Measurements from ENCODE around the gene ZSWIM1.
"Not testable (repeated sequence)": the region's sequence is repeated elsewhere in the genome, so short reads cannot be mapped to it uniquely, and the experiment has no call there.

Gene ZSWIM1

DNA sequence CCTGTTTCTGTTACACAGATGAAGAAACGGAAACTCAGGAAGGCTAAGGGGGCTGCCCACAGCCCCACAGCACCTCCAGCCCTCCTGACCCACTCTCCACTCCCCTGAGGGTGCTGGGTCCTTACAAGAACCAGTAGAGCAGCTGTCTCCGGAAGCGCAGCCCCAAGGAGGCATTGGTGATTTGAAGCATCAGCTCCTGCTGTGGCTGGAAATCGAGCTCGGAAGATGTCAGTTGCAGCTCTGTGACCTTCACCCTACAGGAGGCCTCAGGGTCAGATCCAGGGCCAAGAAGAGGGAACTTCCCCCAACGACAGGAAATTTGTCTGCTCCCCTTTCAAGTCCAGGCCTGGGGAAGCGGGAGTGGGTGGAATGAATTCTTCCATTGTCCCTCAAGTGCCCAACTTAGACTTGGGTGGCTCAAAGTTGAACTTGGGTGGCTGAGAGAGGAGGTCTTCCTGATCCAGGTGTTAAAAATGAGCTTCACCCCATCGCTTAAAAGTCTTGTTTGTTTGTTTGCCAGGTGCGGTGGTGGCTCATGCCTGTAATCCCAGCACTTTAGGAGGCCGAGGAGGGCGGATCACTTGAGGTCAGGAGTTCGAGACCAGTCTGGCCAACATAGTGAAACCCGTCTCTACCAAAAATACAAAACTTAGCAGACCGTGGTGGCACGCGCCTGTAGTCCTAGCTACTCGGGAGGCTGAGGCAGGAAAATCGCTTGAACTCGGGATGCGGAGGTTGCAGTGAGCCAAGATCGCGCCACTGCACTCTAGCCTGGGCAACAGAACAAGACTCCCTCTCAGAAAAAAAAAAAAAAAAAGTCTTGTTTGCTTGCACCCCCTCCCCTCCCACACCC lies 29.0 kb downstream of the ZSWIM1 start:
- no peak for DNase-seq (ENCODE audit: low read depth)

DNA sequence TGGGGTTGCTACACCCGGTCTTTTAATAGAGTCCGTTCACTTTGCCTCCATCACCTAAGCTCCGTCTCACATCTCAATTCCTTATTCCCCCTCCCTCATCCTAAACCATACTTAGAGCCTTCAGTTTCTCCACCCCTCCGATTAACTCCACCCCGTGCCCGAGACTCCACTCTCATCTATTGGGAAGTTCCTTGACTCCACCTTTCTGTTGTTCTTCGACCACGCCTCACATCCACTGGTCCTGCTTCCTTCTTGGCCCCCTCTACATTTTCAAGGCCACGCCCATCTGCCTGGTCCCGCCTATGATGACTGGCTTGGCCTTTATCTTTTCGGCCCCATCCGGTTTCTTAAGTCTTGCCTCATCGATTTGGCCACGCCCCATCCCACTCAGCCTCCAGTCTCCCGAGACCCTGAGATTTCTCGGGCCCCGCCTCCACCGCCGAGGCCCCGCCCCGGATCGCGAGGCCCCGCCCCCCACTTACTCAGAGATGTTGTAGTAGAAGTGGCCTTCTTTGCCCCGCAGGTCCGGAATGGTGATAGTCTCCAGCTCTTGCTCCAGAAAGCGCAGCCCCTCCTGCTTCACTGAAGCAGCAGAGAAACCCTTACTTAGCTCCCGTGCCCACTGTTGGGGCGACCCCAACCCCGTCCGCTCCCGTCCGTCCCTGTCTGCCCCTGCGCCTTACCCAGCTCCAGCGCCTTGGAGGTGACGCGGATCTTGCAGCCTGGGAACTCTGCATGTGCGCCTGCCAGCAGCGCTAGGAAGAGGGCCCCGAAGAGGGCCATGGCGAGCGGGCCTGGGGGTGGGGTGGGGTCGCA lies 29.9 kb downstream of the ZSWIM1 start:
- DNase-seq (ENCODE audit: low read depth): peak; percentile 95

DNA sequence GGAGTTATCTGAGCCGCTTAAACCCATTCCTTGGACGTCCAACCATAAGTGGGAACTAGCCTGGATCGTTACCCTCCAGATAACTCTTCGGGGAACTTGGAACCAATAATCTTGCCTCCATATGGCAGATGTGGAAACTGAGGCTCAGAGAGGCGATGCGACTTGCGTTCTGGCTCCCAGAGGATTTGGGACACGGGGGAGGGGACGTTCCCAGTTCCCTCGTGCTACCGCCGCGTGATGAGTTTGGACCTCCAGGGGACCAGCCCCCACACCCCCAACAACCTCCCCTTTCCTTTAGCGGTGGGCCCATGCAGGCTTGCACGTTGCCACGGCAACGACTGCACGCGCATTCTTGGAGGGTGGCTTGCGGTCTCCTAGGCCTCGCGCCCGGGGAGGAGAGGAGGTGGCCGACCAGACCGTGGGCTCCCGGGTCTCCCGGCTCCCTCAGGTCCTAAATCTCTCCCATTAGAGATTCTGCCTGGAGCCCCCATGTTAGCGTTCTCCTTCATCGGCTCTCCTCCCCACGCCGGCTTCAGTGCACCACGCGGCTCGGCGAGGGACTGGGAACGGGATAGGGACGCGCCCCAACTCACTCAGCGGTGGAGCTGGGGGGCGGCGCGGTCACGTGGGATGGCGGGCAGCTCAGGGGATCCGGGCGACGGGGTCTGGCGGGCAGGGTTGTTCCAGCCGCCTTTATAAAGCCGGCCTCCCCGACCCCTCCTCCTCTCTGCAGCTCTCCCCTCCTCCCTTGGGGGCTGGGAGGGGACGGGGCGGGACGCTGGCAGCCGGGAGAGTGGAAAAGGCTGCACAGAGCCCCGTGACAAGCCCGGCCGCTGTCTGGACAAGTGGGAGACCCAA lies 30.7 kb downstream of the ZSWIM1 start, which contains the start of gene PLTP:
PLTP (minus strand) TSS at position 670 of the 858 bp plus-strand sequence. CDS start 703 bp downstream, outside the sequence.
- DNase-seq (ENCODE audit: low read depth): no peak

DNA sequence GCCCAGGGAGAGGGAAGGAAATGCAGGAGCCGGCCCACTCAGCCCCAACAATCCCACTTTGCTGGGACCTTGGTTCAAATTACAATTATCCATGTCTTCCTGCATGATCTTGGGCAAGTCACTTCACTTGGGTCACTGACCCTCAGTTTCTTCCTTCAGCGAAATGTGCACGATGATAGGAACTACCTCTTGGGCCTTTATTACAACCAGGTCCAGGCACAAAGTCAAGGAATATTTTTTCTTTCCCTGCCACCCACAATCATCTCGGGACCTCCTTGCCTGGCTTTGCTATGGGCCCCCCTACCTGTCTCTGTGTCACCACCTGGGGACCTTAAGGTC lies 31.3 kb downstream of the ZSWIM1 start:
- no peak for DNase-seq (ENCODE audit: low read depth)

DNA sequence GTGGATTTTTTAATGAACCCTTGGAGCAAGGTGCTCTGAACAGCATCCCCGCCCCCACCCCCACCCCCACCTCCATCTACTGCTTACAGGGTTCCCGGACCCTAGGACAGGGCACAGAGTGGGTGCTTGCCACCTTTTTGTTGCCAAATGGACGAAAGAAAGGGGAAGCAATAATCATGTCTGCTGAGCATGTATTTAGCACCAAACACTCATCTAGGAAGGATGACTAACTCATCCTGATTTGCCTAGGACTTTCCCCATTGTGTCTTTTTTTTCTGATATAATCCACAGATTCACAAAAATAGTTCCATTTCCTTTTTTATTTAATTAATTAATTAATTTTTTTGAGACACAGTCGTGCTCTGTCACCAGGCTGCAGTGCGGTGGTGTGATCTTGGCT lies 32.1 kb downstream of the ZSWIM1 start:
- DNase-seq (ENCODE audit: low read depth): no peak

DNA sequence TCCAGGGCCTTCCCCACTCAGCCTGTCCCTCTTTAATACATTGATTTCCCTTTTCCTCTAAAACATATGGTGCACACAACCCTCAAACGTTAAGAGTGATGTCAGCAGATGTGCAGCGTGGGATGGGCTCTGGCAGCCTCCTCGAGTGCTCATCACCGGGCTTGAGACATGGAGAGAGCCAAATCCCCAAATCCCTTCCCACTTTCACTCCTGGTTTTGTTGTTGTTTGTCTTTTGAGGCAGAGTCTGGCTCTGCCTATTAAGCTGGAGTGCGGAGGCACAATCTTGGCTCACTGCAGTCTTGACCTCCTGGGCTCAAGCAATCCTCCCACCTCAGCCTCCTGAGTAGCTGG lies 36.7 kb downstream of the ZSWIM1 start:
- DNase-seq (ENCODE audit: low read depth): no peak

DNA sequence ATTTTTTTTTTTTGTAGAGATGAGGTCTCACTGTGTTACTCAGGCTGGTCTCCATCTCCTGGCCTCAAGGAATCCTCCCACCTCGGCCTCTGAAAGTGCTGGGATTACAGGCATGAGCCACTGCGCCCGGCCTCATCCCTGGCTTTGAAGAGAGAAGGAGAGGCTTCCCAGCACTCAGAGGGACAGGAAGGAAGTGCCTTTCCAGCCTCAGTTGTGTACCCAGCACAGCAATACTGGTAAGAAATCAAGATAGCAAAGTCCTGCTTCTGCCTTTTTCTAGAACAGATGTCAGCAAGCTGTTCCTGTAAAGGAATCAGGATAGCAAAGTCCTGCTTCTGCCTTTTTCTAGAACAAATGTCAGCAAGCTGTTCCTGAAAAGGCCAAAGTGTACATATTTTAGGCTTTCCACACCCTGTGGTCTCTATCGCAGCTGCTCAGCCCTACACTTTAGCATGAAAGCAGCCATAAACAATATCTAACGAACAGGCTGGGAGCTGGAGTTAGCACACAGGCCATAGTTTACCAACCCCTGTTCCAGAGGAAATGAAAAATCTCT lies 37.2 kb downstream of the ZSWIM1 start:
- DNase-seq (ENCODE audit: low read depth): no peak

DNA sequence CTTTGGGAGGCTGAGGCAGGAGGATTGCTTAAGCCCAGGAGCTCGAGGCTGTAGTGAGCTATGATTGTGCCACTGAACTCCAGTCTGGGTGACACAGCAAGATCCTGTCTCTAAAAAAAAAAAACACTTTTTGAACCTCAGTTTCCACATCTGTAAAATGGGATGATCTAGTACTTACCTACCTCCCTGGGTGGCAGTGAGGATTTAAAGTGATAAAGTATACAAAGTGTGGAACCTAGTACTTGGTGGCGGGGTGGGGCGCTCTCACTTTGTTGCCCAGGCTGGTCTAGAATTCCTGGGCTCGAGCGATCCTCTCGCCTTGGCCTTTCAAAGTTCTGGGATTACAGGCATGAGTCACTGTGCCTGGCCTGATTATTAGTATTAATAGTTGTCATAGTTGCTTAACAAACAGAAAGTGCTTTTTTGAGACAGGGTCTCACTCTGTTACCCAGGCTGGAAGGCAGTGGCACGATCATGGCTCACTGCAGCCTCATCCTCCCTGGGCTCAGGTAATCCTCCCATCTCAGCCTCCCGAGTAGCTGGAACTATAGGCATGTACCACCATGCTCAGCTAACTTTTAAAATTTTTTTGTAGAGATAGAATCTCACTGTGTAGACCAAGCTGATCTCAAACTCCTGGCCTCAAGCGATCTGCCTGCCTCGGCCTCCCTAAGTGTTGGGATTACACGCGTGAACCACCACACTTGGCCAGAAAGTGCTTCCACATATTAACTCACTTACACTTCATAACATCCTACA lies 37.9 kb downstream of the ZSWIM1 start:
- no peak for DNase-seq (ENCODE audit: low read depth)

DNA sequence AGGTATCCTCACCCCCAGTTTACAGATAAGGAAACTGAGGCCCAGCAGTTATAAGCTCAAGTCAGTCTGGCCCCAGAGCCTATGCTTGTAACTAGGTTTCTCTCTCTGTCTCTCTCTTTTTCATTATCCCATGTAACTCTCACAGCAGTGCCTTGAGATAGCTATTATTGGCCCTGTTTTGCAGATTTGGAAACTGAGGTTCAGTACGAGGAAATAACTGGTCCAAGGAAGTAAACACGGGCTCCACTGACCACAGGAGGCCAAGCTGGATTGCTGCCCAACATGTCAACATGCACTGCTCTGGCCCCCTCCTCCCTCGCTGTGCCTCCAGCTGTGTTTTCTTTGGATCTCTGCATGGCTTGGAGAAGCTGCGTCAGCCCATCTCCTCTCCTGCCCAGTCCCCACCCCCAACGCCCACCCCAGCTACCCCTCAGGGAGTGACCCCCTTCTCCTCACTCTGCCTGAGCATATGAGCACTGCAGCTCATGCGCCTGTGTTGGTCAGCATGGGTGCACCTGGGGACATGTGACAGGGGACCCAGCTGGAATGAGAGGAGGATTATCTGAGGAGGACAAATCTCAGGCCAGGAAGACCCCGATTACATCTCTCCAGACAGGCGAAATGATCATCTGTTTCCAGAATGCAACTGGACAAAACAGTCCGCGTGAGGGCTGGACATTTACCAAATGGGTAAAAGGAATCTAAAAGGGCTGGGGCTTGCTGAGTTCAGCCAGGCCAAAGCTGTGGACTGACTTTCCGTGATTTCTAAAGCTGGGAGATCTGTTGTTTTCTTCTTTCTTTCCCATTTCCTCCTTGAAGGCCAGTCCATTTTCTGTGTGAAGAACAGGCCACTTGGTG lies 38.7 kb downstream of the ZSWIM1 start:
- DNase-seq (ENCODE audit: low read depth): no peak

DNA sequence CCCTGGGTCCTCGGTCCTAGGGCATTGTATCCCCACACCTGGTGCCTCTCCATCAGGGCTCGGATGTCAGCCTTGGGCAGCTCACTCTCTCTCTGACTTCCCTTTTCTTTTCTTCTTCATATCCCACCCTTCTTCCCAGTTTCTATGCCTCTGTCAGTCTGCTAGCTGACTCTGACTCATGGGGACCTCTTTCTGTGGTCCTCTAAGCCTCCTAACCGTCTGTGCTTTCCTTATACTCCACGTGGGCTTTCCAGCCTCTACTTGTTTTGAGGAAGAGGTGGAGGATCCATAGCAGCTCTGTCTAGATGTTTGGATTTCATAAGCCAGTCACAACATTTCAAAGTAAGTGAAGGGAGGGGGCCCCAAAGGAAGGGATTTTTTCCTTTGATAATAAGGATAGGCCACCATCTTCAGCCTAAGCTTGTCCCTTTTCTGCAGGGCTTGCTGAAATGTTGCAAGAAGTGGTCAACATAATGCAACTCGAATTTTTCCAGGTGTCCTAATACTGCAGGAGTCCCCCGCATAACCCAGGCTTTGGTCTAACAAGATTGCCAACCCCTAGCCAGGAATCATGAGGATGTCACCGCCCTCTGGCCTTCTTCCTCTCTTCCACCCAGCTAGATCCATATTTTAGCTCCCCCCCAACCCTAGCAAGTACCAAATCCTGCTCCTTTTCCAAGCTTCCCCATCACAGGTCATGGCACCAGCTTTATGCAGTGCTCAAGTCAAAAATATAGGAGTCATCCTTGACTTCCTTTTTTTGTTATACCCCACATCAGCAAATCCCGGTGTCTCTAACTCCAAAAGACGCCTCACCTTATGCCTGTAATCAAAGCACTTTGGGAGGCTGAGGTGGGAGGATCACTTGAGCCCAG lies 39.7 kb downstream of the ZSWIM1 start:
- no peak for DNase-seq (ENCODE audit: low read depth)

DNA sequence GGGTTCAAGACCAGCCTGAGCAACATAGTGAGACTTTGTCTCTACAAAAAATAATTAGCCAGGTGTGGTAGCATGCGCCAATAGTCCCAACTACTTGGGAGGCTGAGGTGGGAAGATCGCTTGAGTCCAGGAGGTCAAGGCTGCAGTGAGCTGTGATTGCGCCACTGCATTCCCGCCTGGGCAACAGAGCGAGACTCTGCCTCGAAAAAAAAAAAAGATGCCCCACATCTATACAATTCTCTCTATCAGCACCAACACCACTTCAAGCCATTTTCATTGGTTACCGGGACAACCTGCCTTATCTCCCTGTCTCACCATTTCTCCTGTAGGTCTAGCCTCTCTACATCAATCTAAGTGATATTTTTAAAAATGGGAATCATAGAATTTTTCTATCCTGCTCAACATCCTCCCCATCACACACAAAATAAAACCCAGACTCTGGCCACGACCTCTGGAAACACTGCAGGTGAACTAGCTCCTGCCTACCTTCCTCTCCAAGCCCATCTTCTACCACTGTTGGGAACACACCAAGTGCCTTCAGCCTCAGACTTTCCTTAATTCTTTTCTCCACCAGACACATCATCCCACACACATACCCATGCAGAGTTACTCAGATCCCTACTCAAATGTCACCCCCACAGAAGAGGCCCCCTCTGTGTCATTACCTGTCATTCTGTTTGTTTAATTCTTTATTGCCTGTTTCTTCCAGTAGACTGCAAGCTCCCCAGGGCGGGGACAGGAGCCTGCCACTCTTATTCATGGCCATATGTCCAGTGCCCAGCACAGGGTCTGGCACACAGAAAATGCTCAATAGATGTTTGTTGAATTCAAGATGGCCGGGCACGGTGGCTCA lies 40.5 kb downstream of the ZSWIM1 start:
- DNase-seq (ENCODE audit: low read depth): no peak

DNA sequence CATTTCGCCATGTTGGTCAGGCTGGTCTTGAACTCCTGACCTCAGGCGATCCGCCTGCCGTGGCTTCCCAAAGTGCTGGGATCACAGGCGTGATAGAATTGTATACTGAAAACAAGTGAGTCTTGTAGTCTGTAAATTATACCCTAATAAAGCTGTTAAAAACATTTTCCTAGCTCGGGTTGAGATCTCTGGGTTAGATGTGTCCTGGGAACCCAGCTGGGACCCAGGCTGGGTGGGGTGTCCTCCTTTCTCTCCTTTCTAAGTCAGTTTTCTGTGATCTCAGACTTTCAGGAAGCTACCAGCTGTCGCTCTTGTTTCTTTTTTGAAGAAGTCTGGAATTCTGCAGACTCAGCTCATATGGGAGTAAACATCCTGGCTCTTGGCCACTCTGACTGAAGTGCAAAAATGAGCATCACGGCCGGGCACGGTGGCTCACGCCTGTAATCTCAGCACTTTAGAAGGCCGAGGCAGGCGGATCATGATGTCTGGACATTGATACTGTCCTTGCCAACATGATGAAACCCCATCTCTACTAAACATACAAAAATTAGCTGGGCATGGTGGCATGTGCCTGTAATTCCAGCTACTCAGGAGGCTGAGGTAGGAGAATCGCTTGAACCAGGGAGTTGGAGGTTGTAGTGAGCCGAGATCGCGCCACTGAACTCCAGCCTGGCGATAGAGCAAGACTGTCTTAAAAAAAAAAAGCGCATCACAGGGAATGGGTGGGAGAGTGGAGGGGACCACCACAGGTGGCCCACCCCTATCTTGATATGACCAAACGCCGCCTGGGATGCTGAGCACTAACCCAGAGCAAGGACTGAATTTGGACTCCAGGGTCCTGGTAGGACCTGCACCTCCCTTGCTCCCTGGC lies 43.6 kb downstream of the ZSWIM1 start:
- DNase-seq (ENCODE audit: low read depth): no peak

DNA sequence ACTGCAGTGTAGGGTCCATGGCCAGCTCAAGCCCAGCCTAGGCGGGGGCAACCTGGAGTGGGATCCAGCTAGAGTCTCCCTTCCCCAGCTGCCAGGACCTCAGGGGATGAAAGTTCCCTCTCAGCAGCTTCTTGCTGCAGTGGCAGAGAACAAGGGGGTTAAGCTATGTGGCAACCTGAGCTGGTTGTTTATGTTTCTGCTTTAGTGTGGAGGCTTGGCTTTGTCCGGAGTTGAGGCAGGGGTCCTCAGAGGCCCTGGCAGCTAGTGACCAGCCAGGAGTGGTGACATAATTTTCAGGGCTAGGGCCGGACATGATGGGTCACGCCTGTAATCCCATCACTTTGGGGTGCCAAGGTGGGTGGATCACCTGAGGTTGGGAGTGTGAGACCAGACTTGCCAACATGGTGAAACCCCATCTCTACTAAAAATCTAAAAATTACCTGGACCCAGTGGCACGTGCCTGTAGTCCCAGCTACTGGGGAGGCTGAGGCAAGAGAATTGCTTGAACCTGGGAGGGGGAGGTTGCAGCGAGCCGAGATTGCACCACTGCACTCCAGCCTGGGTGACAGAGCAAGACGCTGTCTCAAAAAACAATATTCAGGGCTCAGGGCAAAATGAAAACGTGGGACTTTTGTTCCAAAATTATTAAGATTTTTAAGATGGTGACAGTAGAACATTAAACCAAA lies 44.9 kb downstream of the ZSWIM1 start:
- no peak for DNase-seq (ENCODE audit: low read depth)

DNA sequence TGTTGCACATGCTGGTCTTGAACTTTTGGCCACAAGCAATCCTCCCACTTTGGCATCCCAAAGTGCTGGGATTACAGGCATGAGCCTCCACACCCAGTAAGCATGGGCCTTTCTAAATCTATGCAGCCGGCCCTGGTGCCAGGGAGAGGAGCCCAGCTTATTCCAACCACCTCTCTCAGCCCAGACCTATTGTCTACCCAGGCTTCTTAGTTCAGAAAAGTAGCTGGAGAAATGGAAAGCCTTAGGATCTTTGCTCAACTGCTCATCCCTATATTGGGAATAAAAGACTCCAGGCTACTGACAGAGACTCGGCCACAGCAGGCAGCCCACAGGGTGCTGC lies 45.7 kb downstream of the ZSWIM1 start:
- DNase-seq (ENCODE audit: low read depth): no peak

DNA sequence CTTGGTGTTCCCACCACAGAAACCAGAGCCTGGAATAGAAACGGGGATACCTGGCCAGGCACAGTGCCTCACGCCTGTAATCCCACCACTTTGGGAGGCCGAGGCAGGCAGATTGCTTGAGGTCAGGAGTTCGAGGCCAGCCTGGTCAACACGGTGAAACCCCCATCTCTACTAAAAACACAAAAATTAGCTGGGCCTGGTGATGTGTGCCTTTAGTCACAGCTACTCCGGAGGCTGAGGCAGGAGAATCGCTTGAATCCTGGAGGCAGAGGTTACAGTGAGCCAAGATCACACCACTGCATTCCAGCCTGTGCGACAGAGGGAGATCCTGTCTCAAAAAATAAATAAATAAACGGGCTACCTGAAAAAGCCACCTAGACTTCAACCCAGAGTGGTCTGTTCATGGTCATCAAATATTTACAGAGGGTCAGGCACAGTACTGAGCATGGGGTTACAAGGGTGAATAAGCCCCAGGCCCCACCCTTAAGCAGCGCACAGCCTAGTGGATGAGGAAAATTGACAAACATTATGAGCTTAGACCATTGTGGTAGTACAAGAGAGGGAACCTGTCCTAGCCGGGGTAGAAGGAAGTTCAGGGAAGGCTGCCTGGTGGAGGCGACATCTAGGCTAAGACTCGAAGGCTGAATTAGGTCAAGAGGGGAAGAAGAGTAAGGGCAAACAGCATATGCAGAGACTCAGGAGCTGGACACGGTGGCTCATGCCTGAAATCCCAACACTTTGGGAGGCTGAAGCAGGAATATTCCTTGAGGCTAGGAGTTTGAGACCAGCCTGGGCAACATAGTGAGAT lies 46.2 kb downstream of the ZSWIM1 start:
- DNase-seq (ENCODE audit: low read depth): no peak

DNA sequence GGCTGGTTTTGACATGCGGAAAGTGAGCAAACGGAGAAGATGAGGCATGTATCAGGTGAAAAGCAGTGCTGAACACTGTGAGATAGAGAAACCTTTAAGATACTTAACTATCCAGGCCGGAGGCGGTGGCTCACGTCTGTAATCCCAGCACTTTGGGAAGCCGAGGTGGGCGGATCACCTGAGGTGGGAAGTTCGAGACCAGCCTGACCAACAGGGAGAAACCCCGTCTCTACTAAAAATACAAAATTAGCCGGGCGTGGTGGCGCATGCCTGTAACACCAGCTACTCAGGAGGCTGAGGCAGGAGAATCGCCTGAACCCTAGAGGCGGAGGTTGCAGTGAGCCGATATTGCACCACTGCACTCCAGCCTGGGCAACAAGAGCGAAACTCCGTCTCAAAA lies 50.7 kb downstream of the ZSWIM1 start:
- DNase-seq (ENCODE audit: low read depth): not testable (repeated sequence)
